Colonic mucosa (tissue), 4 donors: Measurements from ENCODE around the gene PPIL4. TPM values are rescaled to one million over a fixed set of nuclear protein-coding genes. Genes with fewer than 3 reads are reported as not detected.

Experiments
- DNase-seq: peaks from one replicate; pipeline ENCODE4 v3.0.0-alpha.2; 2020
- H3K27ac ChIP-seq: fragments of 200-600 bp; one replicate; pipeline ENCODE4 v1.8.0; 2021
- H3K27me3 ChIP-seq: fragments of 200-600 bp; one replicate; pipeline ENCODE4 v1.8.0; 2021
- H3K36me3 ChIP-seq: fragments of 200-600 bp; one replicate; pipeline ENCODE4 v1.8.0; 2021
- H3K4me1 ChIP-seq: fragments of 200-600 bp; one replicate; pipeline ENCODE4 v1.8.0; 2021; ENCODE audit warnings: mild to moderate bottlenecking
- H3K4me3 ChIP-seq: fragments of 200-600 bp; one replicate; pipeline ENCODE4 v1.8.0; 2021
- H3K9ac ChIP-seq, 2 donors: one replicate each; pipeline ENCODE4 v1.7.0; 2013; ENCODE audit warnings: control low read depth in 2 of 2, low read depth in 2 of 2, low read length in 2 of 2
- H3K9me3 ChIP-seq: fragments of 200-600 bp; one replicate; pipeline ENCODE4 v1.8.0; 2021
- intact Hi-C: fragments of 100-400 bp; cut with DNase I; formaldehyde crosslinking; loops from one replicate; pipeline ENCODE4 v1.14.1; 2022
- total RNA-seq, 2 donors: library from RNA; stranded (reverse); fragmentation: NEBNext Ultra II Directional in 1 of 2; extraction: Animal tissue kit (Norgen Biotek cat#: 25700) in 1 of 2; gene quantifications; one replicate each; pipeline ENCODE4 v1.2.1, GENCODE V29; 2021
- TF ChIP-seq, protein P1 (sequence below): fragments of 200-600 bp; IDR thresholded peaks from one replicate; pipeline ENCODE4 v1.8.0; 2022; ENCODE audit warnings: antibody characterized with exemption, mild to moderate bottlenecking
- donor health status: healthy.
- donor health status: DM: no; HTN: no; CAD: no.
- donor health status: DM: no; HTN: no; CAD: no.

Gene PPIL4
- total RNA-seq, 2 donors from 2014 or later, result 16.0 to 26.8 TPM

DNA sequence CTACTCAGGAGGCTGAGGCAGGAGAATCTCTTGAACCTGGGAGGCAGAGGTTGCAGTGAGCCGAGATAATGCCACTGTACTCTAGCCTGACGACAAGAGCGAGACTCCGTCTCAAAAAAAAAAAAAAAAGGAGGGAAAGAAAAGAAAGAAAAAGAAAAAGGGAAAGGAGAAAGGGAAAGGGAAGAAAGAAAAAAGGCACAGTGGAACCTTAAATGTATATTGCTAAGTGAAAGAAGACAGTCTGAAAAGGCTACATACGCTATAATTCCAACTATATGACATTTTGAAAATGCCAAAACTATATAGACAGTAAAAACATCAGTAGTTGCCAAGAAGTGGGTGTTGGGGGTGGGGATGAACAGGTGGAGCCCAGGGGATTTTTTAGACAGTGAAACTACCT is 16.2 kb downstream of the PPIL4 start:
- no peak overlapping the region for H3K9ac ChIP-seq
- H3K9me3 ChIP-seq, result no peaks in the 10 kb centered on the region
- H3K27ac ChIP-seq, result no peak overlapping the region
- no peaks in the 10 kb centered on the region for H3K27me3 ChIP-seq
- intact Hi-C loops, result no loop called here
- DNase-seq, result no peak
- TF ChIP-seq, protein P1, sequence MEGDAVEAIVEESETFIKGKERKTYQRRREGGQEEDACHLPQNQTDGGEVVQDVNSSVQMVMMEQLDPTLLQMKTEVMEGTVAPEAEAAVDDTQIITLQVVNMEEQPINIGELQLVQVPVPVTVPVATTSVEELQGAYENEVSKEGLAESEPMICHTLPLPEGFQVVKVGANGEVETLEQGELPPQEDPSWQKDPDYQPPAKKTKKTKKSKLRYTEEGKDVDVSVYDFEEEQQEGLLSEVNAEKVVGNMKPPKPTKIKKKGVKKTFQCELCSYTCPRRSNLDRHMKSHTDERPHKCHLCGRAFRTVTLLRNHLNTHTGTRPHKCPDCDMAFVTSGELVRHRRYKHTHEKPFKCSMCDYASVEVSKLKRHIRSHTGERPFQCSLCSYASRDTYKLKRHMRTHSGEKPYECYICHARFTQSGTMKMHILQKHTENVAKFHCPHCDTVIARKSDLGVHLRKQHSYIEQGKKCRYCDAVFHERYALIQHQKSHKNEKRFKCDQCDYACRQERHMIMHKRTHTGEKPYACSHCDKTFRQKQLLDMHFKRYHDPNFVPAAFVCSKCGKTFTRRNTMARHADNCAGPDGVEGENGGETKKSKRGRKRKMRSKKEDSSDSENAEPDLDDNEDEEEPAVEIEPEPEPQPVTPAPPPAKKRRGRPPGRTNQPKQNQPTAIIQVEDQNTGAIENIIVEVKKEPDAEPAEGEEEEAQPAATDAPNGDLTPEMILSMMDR, result no peak
- H3K4me1 ChIP-seq, result no peaks in the 10 kb centered on the region
- H3K4me3 ChIP-seq, result no peak overlapping the region
- no peaks in the 10 kb centered on the region for H3K36me3 ChIP-seq

- Histone ChIP-seq H3K36me3 (peaks cover 4% of the 10 kb centered on the region), H3K27me3 (no peaks in the 10 kb centered on the region)
- TF ChIP-seq, protein P1, result no peak
These were observed 30.3 kb downstream of the PPIL4 start for GRCh38 chr6:149515494-149515893.

DNA sequence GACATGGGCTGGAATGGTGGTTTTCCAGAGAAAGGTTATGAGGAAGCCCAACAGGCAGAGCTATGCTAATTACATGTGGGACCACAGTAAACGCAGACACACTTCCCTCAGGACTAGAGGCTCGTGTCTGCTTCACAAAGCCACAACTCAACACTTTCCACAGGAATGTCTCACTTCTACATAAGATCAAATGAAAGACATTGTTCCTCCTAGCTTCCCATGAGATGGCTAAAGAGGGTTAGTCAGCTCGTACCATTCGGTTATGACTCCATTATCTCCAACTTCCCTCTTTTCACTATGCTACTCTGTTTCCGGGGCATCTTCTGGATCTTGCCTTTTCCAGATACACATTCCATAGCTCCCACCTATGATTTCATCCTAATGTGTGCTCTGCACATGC is 31.9 kb downstream of the PPIL4 start:
- H3K27me3 ChIP-seq, result no peaks in the 10 kb centered on the region
- peaks cover 4% of the 10 kb centered on the region for H3K36me3 ChIP-seq
- DNase-seq, result no peak
- no peak overlapping the region for H3K4me3 ChIP-seq
- intact Hi-C loops, result loop anchor here (10.0 kb wide), 1 partner anchor 939 kb away; no protein-coding TSS in a partner anchor
- TF ChIP-seq, protein P1, result no peak
- no peaks in the 10 kb centered on the region for H3K4me1 ChIP-seq
- H3K9me3 ChIP-seq, result no peaks in the 10 kb centered on the region
- H3K27ac ChIP-seq, result no peak overlapping the region
- no peak overlapping the region for H3K9ac ChIP-seq

More at GRCh38 chr6:149515494-149515893, 30.3 kb downstream of the PPIL4 start:
- intact Hi-C loops, result loop anchor here (5.0 to 10.0 kb wide), 3 partner anchors 78 to 941 kb away; no protein-coding TSS in a partner anchor
- Histone ChIP-seq H3K27ac (no peak overlapping the region), H3K4me3 (no peak overlapping the region), H3K4me1 (no peaks in the 10 kb centered on the region), H3K9ac (no peak overlapping the region), H3K9me3 (no peaks in the 10 kb centered on the region)
- no peak for DNase-seq

- H3K9ac ChIP-seq, result no peak overlapping the region
- H3K4me1 ChIP-seq, result no peaks in the 10 kb centered on the region
- DNase-seq, result no peak
- no peak overlapping the region for H3K4me3 ChIP-seq
- H3K36me3 ChIP-seq, result no peaks in the 10 kb centered on the region
- intact Hi-C loops, result loop anchor here (10.0 kb wide), 1 partner anchor 936 kb away; no protein-coding TSS in a partner anchor
- no peak overlapping the region for H3K27ac ChIP-seq
- TF ChIP-seq, protein P1, result no peak
- H3K27me3 ChIP-seq, result no peaks in the 10 kb centered on the region
- no peaks in the 10 kb centered on the region for H3K9me3 ChIP-seq
These were observed 34.9 kb downstream of the PPIL4 start for GRCh38 chr6:149510793-149511512.

DNA sequence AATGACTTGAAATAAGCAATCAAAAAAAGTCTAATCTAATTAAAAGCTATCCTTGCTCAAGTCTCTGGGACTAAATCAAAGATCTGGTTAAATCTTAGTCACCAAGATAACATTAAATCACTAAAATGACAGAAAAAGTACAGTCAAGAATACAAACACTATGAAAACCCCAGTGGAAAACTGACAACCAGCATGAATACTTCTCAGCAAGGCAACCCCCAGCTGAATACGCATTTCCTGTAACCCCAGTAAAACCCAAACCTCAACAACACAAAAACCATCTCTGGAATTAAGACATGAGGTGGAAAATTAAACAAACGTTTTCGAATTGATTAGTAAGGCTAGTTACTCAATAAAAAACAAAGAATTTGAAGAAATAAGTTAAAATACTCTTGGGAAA is 37.4 kb downstream of the PPIL4 start:
- H3K27ac ChIP-seq, result no peak overlapping the region
- no peak overlapping the region for H3K9ac ChIP-seq
- no peaks in the 10 kb centered on the region for H3K36me3 ChIP-seq
- TF ChIP-seq, protein P1, result no peak
- no peaks in the 10 kb centered on the region for H3K27me3 ChIP-seq
- H3K4me3 ChIP-seq, result no peak overlapping the region
- intact Hi-C loops, result no loop called here
- no peaks in the 10 kb centered on the region for H3K4me1 ChIP-seq
- DNase-seq, result no peak
- no peaks in the 10 kb centered on the region for H3K9me3 ChIP-seq
